CD4-positive, alpha-beta T cell treated with Interleukin-6 for 4 hours (primary cell): ENCODE measurements around the gene EGFR.

Source experiments
- DNase-seq: peaks from one replicate; pipeline ENCODE4 v3.0.0-alpha.2; 2020; ENCODE audit warnings: mixed read lengths

EGFR gene

GRCh38 chr7:55043691-55044370 lies 25.0 kb downstream of the EGFR start:
- DNase-seq, result no peak

DNA sequence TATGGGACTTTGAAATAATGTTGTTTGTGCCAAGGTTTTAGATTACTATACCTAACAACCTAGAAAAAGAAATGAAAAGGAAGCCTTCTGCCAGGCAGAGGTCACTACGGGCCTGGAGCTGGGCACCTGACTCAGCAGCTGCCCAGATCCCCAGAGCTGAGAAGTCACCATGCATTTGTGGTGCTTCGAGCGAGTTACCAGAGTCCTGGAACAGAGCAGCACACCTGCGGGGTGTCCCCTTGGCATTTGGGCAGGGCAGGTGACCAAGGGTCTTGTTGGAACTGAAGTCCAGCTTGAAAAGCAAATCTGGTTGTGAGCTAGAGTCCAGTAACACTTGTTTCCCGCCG lies 25.5 kb downstream of the EGFR start:
- no peak for DNase-seq

DNA sequence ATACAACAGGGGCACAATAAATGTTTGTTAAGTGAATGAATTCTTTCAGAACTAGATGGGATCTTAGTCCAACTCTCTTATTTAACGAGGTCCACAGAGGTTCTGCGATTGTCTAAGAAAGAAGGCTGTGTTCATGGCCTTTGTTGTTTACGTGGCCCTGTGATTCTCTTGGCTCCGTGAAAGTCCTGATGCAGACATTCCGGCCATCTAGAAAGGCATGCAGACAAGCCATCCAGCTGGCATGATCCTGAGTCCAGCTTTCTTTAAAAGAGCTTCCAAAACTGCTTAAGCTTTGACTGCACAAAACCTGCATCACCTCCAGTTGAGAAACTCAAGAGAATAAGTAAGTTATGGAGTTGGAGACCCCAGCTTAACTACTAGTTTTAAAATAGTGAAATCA lies 26.0 kb downstream of the EGFR start:
- no peak for DNase-seq

DNA sequence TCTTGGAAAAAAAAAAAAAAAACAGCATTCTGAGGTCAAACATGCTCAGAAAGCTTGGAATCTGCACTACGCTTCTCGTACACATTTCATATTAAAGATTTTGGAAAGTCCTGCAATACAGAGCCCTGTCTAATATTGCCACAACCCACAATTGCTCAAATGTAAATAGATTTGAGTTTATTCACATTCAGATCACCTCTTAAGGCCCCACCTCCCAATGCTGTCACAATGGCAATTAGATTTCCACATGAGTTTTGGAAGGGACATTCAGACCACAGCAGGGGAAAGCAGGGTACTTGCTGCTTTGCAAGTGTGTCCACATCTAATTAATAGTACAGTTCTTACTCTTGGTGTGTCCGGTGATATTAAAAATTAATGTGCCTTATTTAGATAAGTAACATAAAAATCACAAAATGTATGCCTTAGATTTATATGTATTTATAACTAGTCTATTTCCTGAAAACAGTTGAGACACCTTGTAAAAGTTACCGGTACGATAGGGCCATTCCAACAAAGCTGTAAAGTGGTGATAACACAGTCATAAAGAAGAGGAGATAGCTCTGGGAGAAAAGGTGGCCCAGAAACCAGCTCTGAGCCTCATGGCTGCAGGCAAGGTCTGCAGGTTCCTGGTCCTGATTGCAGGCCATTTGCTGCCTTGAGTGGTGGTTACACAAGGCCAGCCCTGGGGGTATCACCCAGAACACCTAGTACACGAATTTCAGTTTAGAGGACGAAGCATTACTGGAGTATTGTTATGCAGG lies 27.9 kb downstream of the EGFR start:
- no peak for DNase-seq

GRCh38 chr7:55048221-55048859 lies 29.5 kb downstream of the EGFR start:
- DNase-seq, result no peak

DNA sequence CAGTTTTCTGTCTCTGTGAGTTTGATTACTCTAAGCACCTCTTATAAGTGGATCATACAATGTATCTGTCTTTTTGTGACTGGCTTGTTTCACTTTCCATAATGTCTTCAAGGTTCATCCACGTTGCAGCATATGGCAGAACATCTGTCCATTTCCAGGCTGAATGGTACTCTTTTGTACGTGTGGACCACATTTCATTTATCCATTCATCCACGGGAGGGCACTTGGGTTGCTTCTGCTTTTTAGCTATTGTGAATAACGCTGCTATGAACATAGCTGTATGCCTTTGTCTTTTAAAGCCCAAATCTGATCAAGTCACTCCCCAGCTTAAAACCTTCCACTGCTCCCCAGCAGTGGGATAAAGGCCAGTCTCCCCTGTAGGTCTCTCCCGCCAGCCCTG lies 31.5 kb downstream of the EGFR start:
- no peak for DNase-seq

GRCh38 chr7:55052081-55052480 lies 33.3 kb downstream of the EGFR start:
- DNase-seq, result no peak

DNA sequence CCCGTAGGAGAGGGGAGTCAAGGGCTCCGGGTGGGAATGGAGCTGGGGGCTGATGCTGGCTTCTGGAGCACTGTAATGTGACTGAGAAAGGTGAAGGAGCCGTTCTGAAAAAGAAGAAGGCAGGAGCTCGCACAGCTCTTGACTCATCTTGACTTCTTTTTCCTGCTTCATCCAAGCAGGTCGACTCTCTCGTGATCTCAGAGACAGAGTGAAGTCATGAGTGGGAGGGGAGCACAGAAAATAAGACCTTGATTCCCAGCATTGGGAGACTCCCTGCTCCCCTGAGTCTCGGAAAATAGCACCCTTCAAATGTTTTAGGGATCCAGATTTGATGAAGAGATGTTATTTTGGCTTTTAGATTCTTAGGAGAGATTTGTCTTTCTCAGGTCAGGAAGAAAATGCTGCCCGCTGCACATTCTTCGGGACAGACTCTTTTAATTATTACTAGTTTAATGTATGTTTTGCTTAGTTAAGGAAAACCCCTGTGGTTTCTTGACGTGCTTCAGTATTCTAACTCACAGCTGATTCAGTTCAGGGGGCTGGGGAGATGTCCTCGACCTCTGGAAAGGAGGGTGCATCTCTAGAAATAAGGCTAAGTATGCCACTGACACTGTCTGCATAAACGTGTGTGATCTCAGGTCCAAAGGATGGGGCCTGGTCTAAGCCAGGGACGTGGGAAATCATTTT lies 34.1 kb downstream of the EGFR start:
- DNase-seq, result no peak

DNA sequence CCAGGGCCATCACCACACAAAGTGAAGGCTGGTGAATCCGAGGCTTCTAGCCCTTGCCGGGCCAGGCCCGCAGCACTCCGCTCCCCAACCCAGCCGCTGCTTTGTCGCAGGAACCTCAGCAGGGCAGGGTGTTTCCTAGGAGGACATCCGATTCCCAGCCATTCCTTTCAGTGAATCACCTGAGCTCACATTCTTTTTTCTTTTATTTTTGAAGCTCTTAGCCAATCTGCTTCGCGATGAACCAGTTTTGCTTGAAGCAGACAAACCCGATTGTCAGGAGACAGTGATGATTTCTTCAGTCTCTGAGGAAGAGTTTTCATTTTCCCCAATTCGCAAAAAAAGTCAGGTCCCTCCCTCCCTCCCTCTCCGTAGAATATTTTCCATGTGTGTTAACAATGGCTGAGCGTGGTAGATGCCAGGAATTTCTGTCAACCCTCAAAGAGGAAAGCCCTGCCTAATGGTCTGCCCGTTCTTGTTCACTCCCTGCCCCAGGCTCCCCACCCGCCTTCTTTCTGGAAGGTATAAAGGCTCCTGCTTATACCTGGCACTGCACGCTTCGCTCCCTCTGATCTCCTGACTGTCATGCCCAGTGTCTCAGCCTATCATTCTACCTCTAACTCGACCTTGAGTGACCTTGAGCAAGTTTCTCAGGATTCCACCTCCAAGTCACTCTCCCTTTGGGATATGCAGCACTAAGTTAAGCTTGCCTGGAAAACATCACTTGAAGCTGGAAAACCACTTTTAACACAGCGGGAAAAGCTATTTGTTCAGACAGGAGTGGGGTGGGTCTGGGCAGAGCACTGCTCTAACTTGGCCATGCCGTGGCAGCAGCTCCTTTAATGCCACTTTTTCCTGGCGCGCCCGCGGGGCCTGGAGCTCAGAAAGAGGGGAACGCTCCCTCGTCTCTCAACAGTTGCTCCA lies 35.1 kb downstream of the EGFR start:
- no peak for DNase-seq

GRCh38 chr7:55054758-55055157 lies 35.9 kb downstream of the EGFR start:
- DNase-seq, result no peak

DNA sequence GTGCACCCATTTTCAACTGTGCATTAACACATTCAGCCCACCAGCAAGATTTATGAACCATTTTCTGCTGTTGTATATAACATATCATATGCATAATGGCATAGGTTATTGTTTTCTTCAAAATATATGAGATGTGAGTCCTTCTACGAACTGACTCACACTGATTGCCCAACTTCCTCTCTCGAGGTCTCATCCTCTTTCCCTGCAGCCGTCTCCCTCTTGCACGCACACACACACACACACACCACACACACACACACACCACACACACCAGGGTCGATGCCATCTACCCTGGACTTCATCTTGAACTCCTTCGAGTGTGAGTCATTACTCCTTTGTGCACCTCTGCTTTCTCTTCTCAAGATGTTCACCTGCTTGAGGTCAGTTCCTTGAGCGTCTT lies 36.7 kb downstream of the EGFR start:
- no peak for DNase-seq

DNA sequence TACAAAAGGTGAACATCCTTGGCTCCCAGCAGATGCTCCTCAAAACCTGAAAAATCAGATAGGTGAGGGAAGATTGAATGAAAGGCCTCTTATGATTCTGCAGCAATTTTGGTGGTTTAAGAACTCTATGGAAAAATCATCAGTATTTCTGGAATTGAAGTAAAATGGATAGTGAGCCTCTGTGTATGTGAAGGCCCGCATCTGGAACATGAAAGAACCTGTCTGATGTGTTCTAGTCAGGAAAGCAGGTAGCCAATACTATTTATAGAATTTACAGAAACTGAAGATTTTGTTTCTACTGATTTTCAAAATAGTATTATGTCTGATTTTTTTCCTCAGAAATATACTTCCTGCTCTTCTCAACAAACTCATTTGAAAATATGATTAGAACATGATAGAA lies 37.3 kb downstream of the EGFR start:
- no peak for DNase-seq

DNA sequence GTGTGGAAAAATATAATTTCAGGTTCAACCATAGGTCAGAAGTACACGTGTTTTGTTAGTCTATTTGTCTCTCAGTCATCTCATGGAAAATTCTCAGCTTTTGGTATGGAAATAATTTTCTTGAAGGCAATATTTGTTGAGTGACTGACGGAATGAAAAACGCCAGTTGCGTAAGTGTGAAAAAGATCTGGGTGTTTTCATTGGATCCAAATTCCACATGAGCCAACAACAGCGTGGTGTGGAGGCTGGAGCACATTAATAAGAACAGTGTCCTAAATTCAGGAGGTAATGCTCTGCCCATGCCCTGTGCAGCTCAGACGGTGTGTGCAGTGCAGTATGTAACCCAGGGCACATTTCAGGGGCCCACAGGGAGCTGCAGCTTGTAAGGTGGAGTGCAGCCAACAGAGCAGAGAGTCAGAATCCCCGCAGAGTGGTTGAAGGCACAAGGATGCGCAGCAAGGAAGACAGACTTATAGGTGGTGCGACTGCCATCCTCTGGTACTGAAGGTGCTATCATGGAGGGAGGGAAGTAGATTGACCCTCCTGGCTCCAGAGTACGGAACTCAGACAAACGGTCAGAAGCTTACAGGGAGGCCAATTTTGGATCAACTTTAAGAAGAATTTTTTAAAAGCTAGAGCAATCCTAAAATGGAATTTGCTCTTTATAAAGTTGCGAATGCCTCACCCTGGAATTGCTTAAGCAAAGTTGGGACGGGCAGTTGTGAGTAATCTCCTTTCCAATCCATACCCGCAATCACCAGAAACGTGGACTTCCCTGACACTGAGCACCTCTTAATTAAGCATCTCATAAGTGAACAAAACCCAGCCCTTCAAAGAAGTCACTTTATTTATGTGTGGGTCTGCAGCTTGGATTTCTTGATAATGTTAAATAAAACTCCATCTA lies 38.0 kb downstream of the EGFR start:
- no peak for DNase-seq

- DNase-seq, result no peak
Measured at GRCh38 chr7:55058314-55058713, 39.5 kb downstream of the EGFR start.

GRCh38 chr7:55059021-55059420 lies 40.2 kb downstream of the EGFR start:
- DNase-seq, result no peak

DNA sequence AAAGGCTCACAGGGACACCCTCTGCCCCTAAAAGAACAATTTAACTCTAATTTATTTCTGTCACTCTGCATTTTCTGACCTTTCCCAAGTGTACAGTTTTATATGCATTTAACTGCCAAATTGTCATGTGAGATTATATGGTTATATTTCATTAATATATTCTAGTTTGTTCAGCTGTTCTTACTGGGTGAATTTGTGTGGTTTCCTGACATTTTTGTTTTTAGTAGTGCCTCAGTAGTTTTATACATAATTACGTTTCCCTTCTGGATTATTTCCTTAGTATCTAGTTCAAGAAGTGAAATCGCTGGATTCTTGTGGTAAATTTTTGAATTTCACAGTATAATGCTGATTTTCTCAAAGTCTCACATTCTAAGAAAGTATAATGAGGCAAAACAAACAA lies 41.3 kb downstream of the EGFR start:
- DNase-seq, result no peak

DNA sequence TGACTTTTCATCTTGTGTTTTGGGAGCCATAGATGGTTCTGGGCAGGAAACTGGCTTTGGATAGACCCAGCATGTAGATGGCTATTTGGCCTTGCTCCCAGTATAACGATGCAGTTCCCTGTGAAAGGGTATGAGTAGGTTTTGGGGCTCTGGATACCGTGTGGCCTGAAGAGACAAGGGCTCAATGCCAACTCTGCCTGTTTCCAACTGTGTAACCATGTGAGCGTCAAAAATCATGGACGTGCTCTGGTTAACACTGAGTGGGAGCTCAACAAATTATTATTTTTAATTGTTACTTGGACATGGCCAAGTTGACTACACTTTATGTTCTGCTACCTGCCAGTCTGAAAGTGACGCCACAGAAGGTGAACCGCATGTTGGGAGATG lies 41.8 kb downstream of the EGFR start:
- DNase-seq, result no peak

GRCh38 chr7:55061726-55062499 lies 43.1 kb downstream of the EGFR start:
- DNase-seq, result no peak

DNA sequence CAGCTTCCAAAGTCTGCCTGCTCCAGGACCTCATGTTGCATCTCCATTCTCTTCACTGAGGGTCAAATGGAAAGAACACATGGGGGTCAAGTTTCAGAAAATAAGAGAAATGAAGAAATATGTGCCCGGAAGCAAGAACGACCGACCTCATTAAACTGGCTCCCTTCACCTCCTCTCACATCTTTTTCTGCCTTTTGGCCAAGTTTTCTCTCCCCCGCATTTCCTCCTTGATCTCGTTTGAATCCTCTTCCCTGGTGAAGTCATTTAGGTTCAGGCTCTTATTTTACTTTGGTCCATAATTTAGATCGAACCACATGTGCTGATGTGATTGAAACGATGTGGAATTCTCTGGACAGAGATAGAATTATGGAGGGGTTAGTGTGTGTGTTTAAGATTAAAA lies 44.2 kb downstream of the EGFR start:
- no peak for DNase-seq

DNA sequence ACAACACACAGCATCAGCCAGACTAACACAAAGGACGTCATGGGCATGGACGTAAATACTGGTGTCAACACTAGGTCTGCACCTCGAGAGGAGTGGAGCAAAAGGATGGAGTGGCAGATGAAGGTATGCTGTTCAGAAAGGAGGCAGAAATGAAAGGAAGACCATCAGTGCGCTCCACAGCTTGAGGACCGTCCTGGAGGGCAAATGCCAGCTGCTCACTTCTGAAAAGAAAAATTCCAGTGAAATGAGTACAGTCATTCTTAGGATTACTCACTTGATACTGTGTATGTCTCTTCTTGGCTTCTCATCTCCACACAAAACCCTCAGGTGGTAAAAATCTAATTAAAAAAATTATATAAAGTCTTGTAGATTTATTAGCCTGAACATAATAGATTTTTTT lies 44.8 kb downstream of the EGFR start:
- no peak for DNase-seq

- no peak for DNase-seq
Measured at GRCh38 chr7:55065079-55065478, 46.3 kb downstream of the EGFR start.
